Measurements from ENCODE around the gene SHMT2.

GRCh38 chr12:57201631-57202030, 27.9 kb upstream of the SHMT2 start:
- no peak for TF ChIP-seq ZNF274 (IDR thresholded peaks at IDR 0.05; ENCODE audit: low read depth, low read length)
- TF ChIP-seq YY1 (IDR thresholded peaks at IDR 0.05; ENCODE audit: insufficient read depth, insufficient read length), result no peak
- no peak for TF ChIP-seq SUZ12 (IDR thresholded peaks at IDR 0.05; ENCODE audit: extremely low read depth, insufficient read depth, insufficient read length)

Data from NT2/D1 (cell line).